ENCODE data around the gene SERPINC1. TPM values are rescaled to one million over a fixed set of nuclear protein-coding genes. Genes with fewer than 3 reads are reported as not detected.

The SERPINC1 gene
- total and polyA plus RNA-seq, 9 of the 15 experiments (the other 6 are each of a cell fraction or from before 2014, with no cell fraction given), result 0.07 to 1.2 (median 0.50) TPM

DNA sequence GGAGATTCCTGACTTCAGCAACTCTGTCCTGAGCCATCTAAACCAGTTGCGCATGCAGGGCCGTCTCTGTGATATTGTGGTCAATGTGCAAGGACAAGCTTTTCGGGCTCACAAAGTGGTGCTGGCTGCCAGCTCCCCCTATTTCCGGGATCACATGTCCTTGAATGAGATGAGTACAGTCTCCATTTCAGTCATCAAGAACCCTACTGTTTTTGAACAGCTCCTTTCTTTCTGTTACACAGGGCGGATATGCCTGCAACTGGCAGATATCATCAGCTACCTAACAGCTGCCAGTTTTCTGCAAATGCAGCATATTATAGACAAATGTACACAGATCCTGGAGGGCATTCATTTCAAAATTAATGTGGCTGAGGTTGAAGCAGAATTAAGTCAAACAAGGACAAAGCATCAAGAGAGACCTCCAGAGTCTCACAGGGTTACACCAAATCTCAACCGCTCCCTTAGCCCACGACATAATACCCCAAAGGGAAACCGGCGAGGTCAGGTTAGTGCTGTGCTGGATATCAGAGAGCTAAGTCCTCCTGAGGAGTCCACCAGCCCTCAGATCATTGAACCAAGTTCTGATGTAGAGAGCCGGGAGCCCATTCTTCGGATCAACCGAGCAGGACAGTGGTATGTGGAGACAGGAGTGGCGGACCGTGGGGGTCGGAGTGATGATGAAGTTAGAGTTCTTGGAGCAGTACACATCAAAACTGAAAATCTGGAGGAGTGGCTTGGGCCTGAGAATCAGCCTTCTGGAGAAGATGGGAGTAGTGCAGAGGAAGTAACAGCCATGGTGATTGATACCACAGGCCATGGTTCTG lies 46.7 kb downstream of the SERPINC1 start (continued):
- TF ChIP-seq HMG20A (CRISPR knock-in tag; conservative IDR thresholded peaks at IDR 0.05) (no peak), POLR2H (tag; IDR thresholded peaks at IDR 0.05; ENCODE audit: low read depth) (0 out of 2 replicates have a peak, but pooled peaks have one; percentile 44), SNAPC5 (CRISPR knock-in tag; IDR thresholded peaks at IDR 0.05) (no peak), TGIF2 (CRISPR knock-in tag; IDR thresholded peaks at IDR 0.05) (no peak), RBBP5 (IDR thresholded peaks at IDR 0.05; ENCODE audit: borderline replicate concordance, insufficient read depth, low read length, poor library complexity, severe bottlenecking) (no peak), HCFC1 (IDR thresholded peaks at IDR 0.05; ENCODE audit: low read depth, low read length) (no peak), HDAC6 (IDR thresholded peaks at IDR 0.05; ENCODE audit: low read depth, low read length) (no peak), ATF7 (IDR thresholded peaks at IDR 0.05) (no peak), NEUROD1 (IDR thresholded peaks at IDR 0.05; ENCODE audit: borderline replicate concordance, low read depth, low read length, partially characterized antibody) (no peak), MXI1 (IDR thresholded peaks at IDR 0.05; ENCODE audit: low read depth, low read length) (no peak), CREB1 (IDR thresholded peaks at IDR 0.05) (no peak), CREB1 (CRISPR knock-in tag; IDR thresholded peaks at IDR 0.05) (no peak), E2F6 (IDR thresholded peaks at IDR 0.05; ENCODE audit: borderline replicate concordance in 1 of 2, extremely low read depth in 1 of 2, insufficient read depth in 1 of 2, insufficient read length in 1 of 2, low read depth in 1 of 2, low read length in 1 of 2, poor library complexity in 1 of 2, severe bottlenecking in 1 of 2) (peak in 1 of 2 experiments; percentile 8)
- TF ChIP-seq, protein P1, sequence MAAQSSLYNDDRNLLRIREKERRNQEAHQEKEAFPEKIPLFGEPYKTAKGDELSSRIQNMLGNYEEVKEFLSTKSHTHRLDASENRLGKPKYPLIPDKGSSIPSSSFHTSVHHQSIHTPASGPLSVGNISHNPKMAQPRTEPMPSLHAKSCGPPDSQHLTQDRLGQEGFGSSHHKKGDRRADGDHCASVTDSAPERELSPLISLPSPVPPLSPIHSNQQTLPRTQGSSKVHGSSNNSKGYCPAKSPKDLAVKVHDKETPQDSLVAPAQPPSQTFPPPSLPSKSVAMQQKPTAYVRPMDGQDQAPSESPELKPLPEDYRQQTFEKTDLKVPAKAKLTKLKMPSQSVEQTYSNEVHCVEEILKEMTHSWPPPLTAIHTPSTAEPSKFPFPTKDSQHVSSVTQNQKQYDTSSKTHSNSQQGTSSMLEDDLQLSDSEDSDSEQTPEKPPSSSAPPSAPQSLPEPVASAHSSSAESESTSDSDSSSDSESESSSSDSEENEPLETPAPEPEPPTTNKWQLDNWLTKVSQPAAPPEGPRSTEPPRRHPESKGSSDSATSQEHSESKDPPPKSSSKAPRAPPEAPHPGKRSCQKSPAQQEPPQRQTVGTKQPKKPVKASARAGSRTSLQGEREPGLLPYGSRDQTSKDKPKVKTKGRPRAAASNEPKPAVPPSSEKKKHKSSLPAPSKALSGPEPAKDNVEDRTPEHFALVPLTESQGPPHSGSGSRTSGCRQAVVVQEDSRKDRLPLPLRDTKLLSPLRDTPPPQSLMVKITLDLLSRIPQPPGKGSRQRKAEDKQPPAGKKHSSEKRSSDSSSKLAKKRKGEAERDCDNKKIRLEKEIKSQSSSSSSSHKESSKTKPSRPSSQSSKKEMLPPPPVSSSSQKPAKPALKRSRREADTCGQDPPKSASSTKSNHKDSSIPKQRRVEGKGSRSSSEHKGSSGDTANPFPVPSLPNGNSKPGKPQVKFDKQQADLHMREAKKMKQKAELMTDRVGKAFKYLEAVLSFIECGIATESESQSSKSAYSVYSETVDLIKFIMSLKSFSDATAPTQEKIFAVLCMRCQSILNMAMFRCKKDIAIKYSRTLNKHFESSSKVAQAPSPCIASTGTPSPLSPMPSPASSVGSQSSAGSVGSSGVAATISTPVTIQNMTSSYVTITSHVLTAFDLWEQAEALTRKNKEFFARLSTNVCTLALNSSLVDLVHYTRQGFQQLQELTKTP (IDR thresholded peaks at IDR 0.05; ENCODE audit: low read depth in 1 of 2, partially characterized antibody in 2 of 2), result no peak
- TF ChIP-seq, protein P2, sequence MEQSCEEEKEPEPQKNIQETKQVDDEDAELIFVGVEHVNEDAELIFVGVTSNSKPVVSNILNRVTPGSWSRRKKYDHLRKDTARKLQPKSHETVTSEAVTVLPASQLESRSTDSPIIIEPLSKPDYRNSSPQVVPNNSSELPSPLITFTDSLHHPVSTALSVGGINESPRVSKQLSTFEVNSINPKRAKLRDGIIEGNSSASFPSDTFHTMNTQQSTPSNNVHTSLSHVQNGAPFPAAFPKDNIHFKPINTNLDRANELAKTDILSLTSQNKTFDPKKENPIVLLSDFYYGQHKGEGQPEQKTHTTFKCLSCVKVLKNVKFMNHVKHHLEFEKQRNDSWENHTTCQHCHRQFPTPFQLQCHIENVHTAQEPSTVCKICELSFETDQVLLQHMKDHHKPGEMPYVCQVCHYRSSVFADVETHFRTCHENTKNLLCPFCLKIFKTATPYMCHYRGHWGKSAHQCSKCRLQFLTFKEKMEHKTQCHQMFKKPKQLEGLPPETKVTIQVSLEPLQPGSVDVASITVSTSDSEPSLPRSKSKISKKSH (CRISPR knock-in tag; IDR thresholded peaks at IDR 0.05), result no peak
- TF ChIP-seq, protein P3, sequence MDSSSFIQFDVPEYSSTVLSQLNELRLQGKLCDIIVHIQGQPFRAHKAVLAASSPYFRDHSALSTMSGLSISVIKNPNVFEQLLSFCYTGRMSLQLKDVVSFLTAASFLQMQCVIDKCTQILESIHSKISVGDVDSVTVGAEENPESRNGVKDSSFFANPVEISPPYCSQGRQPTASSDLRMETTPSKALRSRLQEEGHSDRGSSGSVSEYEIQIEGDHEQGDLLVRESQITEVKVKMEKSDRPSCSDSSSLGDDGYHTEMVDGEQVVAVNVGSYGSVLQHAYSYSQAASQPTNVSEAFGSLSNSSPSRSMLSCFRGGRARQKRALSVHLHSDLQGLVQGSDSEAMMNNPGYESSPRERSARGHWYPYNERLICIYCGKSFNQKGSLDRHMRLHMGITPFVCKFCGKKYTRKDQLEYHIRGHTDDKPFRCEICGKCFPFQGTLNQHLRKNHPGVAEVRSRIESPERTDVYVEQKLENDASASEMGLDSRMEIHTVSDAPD (CRISPR knock-in tag; IDR thresholded peaks at IDR 0.05), result no peak

Data from K562 (cell line).